Loucy (cell line): ENCODE data around the gene INSR.

Source experiments
- H2AFZ ChIP-seq: fragments of 200-600 bp; sonication (generic); 2 replicates; pipeline ENCODE4 v1.6.0; 2016; ENCODE audit warnings: antibody characterized with exemption, mild to moderate bottlenecking, low read length, moderate library complexity
- H3F3A ChIP-seq: fragments of 200-600 bp; 2 replicates; pipeline ENCODE4 v1.6.0; 2016; ENCODE audit warnings: antibody characterized with exemption, low read depth, mild to moderate bottlenecking
- H3K27me3 ChIP-seq: fragments of 200-600 bp; sonication (generic); 2 replicates; pipeline ENCODE4 v1.6.1; 2014; ENCODE audit warnings: low read length, mild to moderate bottlenecking; ENCODE audit not compliant: insufficient read depth, poor library complexity, severe bottlenecking
- H3K36me3 ChIP-seq: fragments of 200-600 bp; sonication (generic); 2 replicates; pipeline ENCODE4 v1.6.1; 2016; ENCODE audit warnings: low read length; ENCODE audit not compliant: insufficient read depth
- H3K4me1 ChIP-seq: fragments of 200-600 bp; sonication (generic); 2 replicates; pipeline ENCODE4 v1.5.1; 2014; ENCODE audit warnings: low read length, mild to moderate bottlenecking; ENCODE audit not compliant: insufficient read depth, poor library complexity, severe bottlenecking
- H3K4me2 ChIP-seq: fragments of 200-600 bp; sonication (generic); 2 replicates; pipeline ENCODE4 v1.6.0; 2014; ENCODE audit warnings: antibody characterized with exemption, low read length, low read depth, mild to moderate bottlenecking; ENCODE audit not compliant: poor library complexity, severe bottlenecking
- H3K4me3 ChIP-seq: fragments of 200-600 bp; sonication (generic); 2 replicates; pipeline ENCODE4 v1.5.1; 2014; ENCODE audit warnings: low read length, mild to moderate bottlenecking, mixed read lengths; ENCODE audit not compliant: poor library complexity, severe bottlenecking
- H3K79me2 ChIP-seq: fragments of 200-600 bp; sonication (generic); 2 replicates; pipeline ENCODE4 v1.6.1; 2014; ENCODE audit warnings: low read length; ENCODE audit not compliant: insufficient read depth
- H3K9ac ChIP-seq: fragments of 200-600 bp; sonication (generic); 2 replicates; pipeline ENCODE4 v1.6.0; 2014; ENCODE audit warnings: mild to moderate bottlenecking, low read depth, low read length, moderate library complexity; ENCODE audit not compliant: poor library complexity, severe bottlenecking
- H3K9me2 ChIP-seq: fragments of 200-600 bp; sonication (generic); replicated peaks from 2 replicates; pipeline ENCODE4 v1.6.1; 2016; ENCODE audit warnings: low read depth, low read length, mixed read lengths
- H3K9me3 ChIP-seq: fragments of 200-600 bp; sonication (generic); 2 replicates; pipeline ENCODE4 v1.6.1; 2014; ENCODE audit warnings: mild to moderate bottlenecking, antibody characterized with exemption, low read length, low read depth; ENCODE audit not compliant: insufficient read depth
- H4K20me1 ChIP-seq: fragments of 200-600 bp; sonication (generic); 2 replicates; pipeline ENCODE4 v1.6.0; 2014; ENCODE audit warnings: antibody characterized with exemption, low read length, mild to moderate bottlenecking; ENCODE audit not compliant: insufficient read depth, poor library complexity, severe bottlenecking
- EZH2phosphoT487 ChIP-seq: fragments of 200-600 bp; IDR thresholded peaks from 2 replicates; pipeline ENCODE4 v1.6.1; 2018; ENCODE audit warnings: antibody characterized with exemption, mild to moderate bottlenecking, moderate library complexity, borderline replicate concordance
- TF ChIP-seq, protein P1 (sequence below): fragments of 200-600 bp; sonication (generic); conservative IDR thresholded peaks from 2 replicates; pipeline ENCODE4 v1.5.1; 2014; ENCODE audit warnings: mild to moderate bottlenecking, antibody characterized with exemption, low read length

The INSR gene

DNA sequence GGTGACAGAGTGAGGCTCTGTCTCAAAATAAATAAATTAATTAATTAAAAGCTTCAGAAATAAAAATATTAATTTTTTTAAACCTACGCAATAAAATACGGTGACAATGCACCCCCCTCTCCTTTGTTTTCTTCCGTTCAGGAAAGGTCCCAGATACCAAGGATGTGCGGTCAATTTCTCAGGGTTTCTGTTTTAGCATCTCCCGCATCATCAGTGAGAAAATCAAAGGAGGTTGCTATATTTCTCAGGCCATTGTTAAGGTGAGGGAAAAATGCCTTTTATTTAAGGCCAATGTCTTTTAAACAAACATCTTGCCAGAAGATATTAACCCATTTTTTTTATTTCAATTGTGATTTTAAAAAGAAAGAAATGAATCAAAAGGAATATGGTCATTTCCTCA lies 111.7 kb downstream of the INSR start:
- peaks cover 13% of the 10 kb centered on the region; the same call in 1 of the 2 replicates for H3K36me3 ChIP-seq
- H3K27me3 ChIP-seq, result no peaks in the 10 kb centered on the region
- H3K4me1 ChIP-seq, result no peaks in the 10 kb centered on the region
- no peaks in the 10 kb centered on the region for H3F3A ChIP-seq
- no peaks in the 10 kb centered on the region for H3K9me3 ChIP-seq
- H3K4me2 ChIP-seq, result no peak overlapping the region
- H3K4me3 ChIP-seq, result no peak overlapping the region
- no peak overlapping the region for H2AFZ ChIP-seq
- H3K9me2 ChIP-seq, result no peaks in the 10 kb centered on the region
- no peak for TF ChIP-seq EZH2phosphoT487
- H3K79me2 ChIP-seq, result no peaks in the 10 kb centered on the region
- H3K9ac ChIP-seq, result no peak overlapping the region
- H4K20me1 ChIP-seq, result no peaks in the 10 kb centered on the region

GRCh38 chr19:7179917-7180306 lies 114.3 kb downstream of the INSR start:
- no peaks in the 10 kb centered on the region for H3K9me2 ChIP-seq
- H3F3A ChIP-seq, result no peaks in the 10 kb centered on the region
- TF ChIP-seq, protein P1, sequence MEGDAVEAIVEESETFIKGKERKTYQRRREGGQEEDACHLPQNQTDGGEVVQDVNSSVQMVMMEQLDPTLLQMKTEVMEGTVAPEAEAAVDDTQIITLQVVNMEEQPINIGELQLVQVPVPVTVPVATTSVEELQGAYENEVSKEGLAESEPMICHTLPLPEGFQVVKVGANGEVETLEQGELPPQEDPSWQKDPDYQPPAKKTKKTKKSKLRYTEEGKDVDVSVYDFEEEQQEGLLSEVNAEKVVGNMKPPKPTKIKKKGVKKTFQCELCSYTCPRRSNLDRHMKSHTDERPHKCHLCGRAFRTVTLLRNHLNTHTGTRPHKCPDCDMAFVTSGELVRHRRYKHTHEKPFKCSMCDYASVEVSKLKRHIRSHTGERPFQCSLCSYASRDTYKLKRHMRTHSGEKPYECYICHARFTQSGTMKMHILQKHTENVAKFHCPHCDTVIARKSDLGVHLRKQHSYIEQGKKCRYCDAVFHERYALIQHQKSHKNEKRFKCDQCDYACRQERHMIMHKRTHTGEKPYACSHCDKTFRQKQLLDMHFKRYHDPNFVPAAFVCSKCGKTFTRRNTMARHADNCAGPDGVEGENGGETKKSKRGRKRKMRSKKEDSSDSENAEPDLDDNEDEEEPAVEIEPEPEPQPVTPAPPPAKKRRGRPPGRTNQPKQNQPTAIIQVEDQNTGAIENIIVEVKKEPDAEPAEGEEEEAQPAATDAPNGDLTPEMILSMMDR, result no peak
- TF ChIP-seq EZH2phosphoT487, result no peak
- H2AFZ ChIP-seq, result no peak overlapping the region
- H3K79me2 ChIP-seq, result no peaks in the 10 kb centered on the region
- no peaks in the 10 kb centered on the region for H3K4me1 ChIP-seq
- no peaks in the 10 kb centered on the region for H4K20me1 ChIP-seq
- no peaks in the 10 kb centered on the region for H3K9me3 ChIP-seq
- H3K27me3 ChIP-seq, result no peaks in the 10 kb centered on the region
- H3K36me3 ChIP-seq, result peaks cover 13% of the 10 kb centered on the region; the same call in 1 of the 2 replicates
- no peak overlapping the region for H3K4me2 ChIP-seq
- H3K4me3 ChIP-seq, result no peak overlapping the region
- no peak overlapping the region for H3K9ac ChIP-seq

- TF ChIP-seq, protein P1, result no peak
- no peak for TF ChIP-seq EZH2phosphoT487
- H3K4me3 ChIP-seq, result no peak overlapping the region
- H4K20me1 ChIP-seq, result no peaks in the 10 kb centered on the region
- no peaks in the 10 kb centered on the region for H3K79me2 ChIP-seq
- H3K9ac ChIP-seq, result no peak overlapping the region
- H3K4me2 ChIP-seq, result no peak overlapping the region
- no peaks in the 10 kb centered on the region for H3K9me2 ChIP-seq
- no peak overlapping the region for H2AFZ ChIP-seq
- H3F3A ChIP-seq, result no peaks in the 10 kb centered on the region
- H3K9me3 ChIP-seq, result no peaks in the 10 kb centered on the region
- peaks cover 3% of the 10 kb centered on the region; the same call in 1 of the 2 replicates for H3K36me3 ChIP-seq
- no peaks in the 10 kb centered on the region for H3K4me1 ChIP-seq
- no peaks in the 10 kb centered on the region for H3K27me3 ChIP-seq
Measured at GRCh38 chr19:7177926-7178325, 116.3 kb downstream of the INSR start.

GRCh38 chr19:7176792-7177191 lies 117.4 kb downstream of the INSR start:
- Histone ChIP-seq H3K4me3 (no peak overlapping the region), H3K9me2 (no peaks in the 10 kb centered on the region), H4K20me1 (no peaks in the 10 kb centered on the region), H3K9me3 (no peaks in the 10 kb centered on the region), H3K36me3 (peaks cover 6% of the 10 kb centered on the region; the same call in 1 of the 2 replicates), H3F3A (no peaks in the 10 kb centered on the region), H3K79me2 (no peaks in the 10 kb centered on the region), H3K4me2 (no peak overlapping the region), H2AFZ (no peak overlapping the region), H3K9ac (no peak overlapping the region), H3K4me1 (no peaks in the 10 kb centered on the region), H3K27me3 (no peaks in the 10 kb centered on the region)
- no peak for TF ChIP-seq EZH2phosphoT487
- TF ChIP-seq, protein P1, result no peak
